ENCODE results near the gene STRIT1. TPM values are rescaled to one million over a fixed set of nuclear protein-coding genes. Genes with fewer than 3 reads are reported as not detected.

The STRIT1 gene
- polyA plus RNA-seq, 2 of the 4 experiments (the other 2 are of a cell fraction): not detected

GRCh38 chr3:155327871-155328270 lies 34.4 kb upstream of the STRIT1 start:
- no peak for ATAC-seq
- DNase-seq (ENCODE audit: low read depth in 1 of 2, low spot score in 1 of 2): no peak

GRCh38 chr3:155327430-155327829 lies 33.9 kb upstream of the STRIT1 start:
- CTCF ChIA-PET: no interaction called here
- DNase-seq (ENCODE audit: low read depth in 1 of 2, low spot score in 1 of 2): no peak
- FAIRE-seq: no peak

More at GRCh38 chr3:155327871-155328270, 34.4 kb upstream of the STRIT1 start:
- no peak overlapping the region for H3K27ac ChIP-seq
- H3K4me2 ChIP-seq: no peak overlapping the region
- no peak for FAIRE-seq
- H3K9me3 ChIP-seq: no peaks in the 10 kb centered on the region
- ChIA-PET POLR2A (no interaction called here), CTCF (no interaction called here)
- WGBS (ENCODE audit: missing lambda C conversion rate): 54% methylated on average over 2 of the region's 2 CpGs
- no peaks in the 10 kb centered on the region for H3K4me1 ChIP-seq
- H3K4me3 ChIP-seq: no peak overlapping the region
- TF ChIP-seq ZFP36 (IDR thresholded peaks at IDR 0.05; ENCODE audit: borderline replicate concordance, partially characterized antibody): no peak
- no peak for TF ChIP-seq SREBF2 (IDR thresholded peaks at IDR 0.05)
- no peak for TF ChIP-seq HOXB5 (CRISPR knock-in tag; IDR thresholded peaks at IDR 0.05)
- TF ChIP-seq ZNF302 (CRISPR knock-in tag; IDR thresholded peaks at IDR 0.05): no peak
- TF ChIP-seq RAD21 (conservative IDR thresholded peaks at IDR 0.05 in 1 of 2, IDR thresholded peaks at IDR 0.05 in 1 of 2): no peak
- TF ChIP-seq ELK1 (IDR thresholded peaks at IDR 0.05; ENCODE audit: low read depth, low read length): no peak
- TF ChIP-seq PHF8 (IDR thresholded peaks at IDR 0.05; ENCODE audit: borderline replicate concordance, low read depth): no peak
- TF ChIP-seq RNF2 (IDR thresholded peaks at IDR 0.05; ENCODE audit: borderline replicate concordance, low read depth): no peak
- no peak for TF ChIP-seq JUNB (IDR thresholded peaks at IDR 0.05)
- TF ChIP-seq MAZ (IDR thresholded peaks at IDR 0.05; ENCODE audit: borderline replicate concordance, low read depth, low read length): no peak
- TF ChIP-seq GATA3 (IDR thresholded peaks at IDR 0.05; ENCODE audit: borderline replicate concordance): no peak
- TF ChIP-seq CHD2 (IDR thresholded peaks at IDR 0.05; ENCODE audit: low read length, partially characterized antibody): no peak
- no peak for TF ChIP-seq CHD4 (IDR thresholded peaks at IDR 0.05; ENCODE audit: borderline replicate concordance)
- TF ChIP-seq MYC (IDR thresholded peaks at IDR 0.05; ENCODE audit: borderline replicate concordance, low read length): no peak

GRCh38 chr3:155326901-155327300 lies 33.4 kb upstream of the STRIT1 start:
- no peak overlapping the region for H3K27ac ChIP-seq
- WGBS (ENCODE audit: missing lambda C conversion rate): 54% methylated on average over 4 of the region's 4 CpGs
- TF ChIP-seq MAZ (IDR thresholded peaks at IDR 0.05; ENCODE audit: borderline replicate concordance, low read depth, low read length): no peak
- H3K4me2 ChIP-seq: no peak overlapping the region
- FAIRE-seq (no peak), DNase-seq (ENCODE audit: low read depth in 1 of 2, low spot score in 1 of 2) (no peak), ATAC-seq (no peak)
- ChIA-PET POLR2A (interaction anchor here (0.7 kb wide), 1 partner anchor 543 kb away, joined by 3 read pairs; no protein-coding TSS in a partner anchor), CTCF (interaction anchor here (0.6 kb wide), 1 partner anchor 56 kb away, joined by 3 read pairs; no protein-coding TSS in a partner anchor)
- no peaks in the 10 kb centered on the region for H3K9me3 ChIP-seq
- H3K4me3 ChIP-seq: no peak overlapping the region
- H3K4me1 ChIP-seq: no peaks in the 10 kb centered on the region

More at GRCh38 chr3:155327430-155327829, 33.9 kb upstream of the STRIT1 start:
- no peak overlapping the region for H3K27ac ChIP-seq
- H3K9me3 ChIP-seq: no peaks in the 10 kb centered on the region
- WGBS (ENCODE audit: missing lambda C conversion rate): 74% methylated on average over 1 of the region's 1 CpG
- H3K4me2 ChIP-seq: no peak overlapping the region
- POLR2A ChIA-PET: no interaction called here
- H3K4me3 ChIP-seq: no peak overlapping the region
- no peak for ATAC-seq
- TF ChIP-seq MAFK (IDR thresholded peaks at IDR 0.05; ENCODE audit: partially characterized antibody) (no peak), ZSCAN20 (CRISPR knock-in tag; IDR thresholded peaks at IDR 0.05) (no peak), CBX2 (IDR thresholded peaks at IDR 0.05; ENCODE audit: borderline replicate concordance, low read depth) (no peak), NR3C1 (IDR thresholded peaks at IDR 0.05) (no peak)
- no peaks in the 10 kb centered on the region for H3K4me1 ChIP-seq

- ChIA-PET POLR2A (no interaction called here), CTCF (interaction anchor here (0.6 kb wide), 1 partner anchor 56 kb away, joined by 3 read pairs; no protein-coding TSS in a partner anchor)
Measured at GRCh38 chr3:155326244-155326643, 32.8 kb upstream of the STRIT1 start.

More at GRCh38 chr3:155326244-155326643, 32.8 kb upstream of the STRIT1 start:
- no peak overlapping the region for H3K4me3 ChIP-seq
- 68% methylated on average over 5 of the region's 5 CpGs for WGBS (ENCODE audit: missing lambda C conversion rate)
- H3K9me3 ChIP-seq: no peaks in the 10 kb centered on the region
- H3K4me1 ChIP-seq: no peaks in the 10 kb centered on the region
- H3K27ac ChIP-seq: no peak overlapping the region
- DNase-seq (ENCODE audit: low read depth in 1 of 2, low spot score in 1 of 2) (no peak), FAIRE-seq (no peak), ATAC-seq (no peak)
- TF ChIP-seq POLR2AphosphoS2 (conservative IDR thresholded peaks at IDR 0.05; ENCODE audit: low read length) (no peak), REST (IDR thresholded peaks at IDR 0.05) (no peak), E2F6 (IDR thresholded peaks at IDR 0.05; ENCODE audit: borderline replicate concordance, low read depth) (no peak), NFE2L2 (conservative IDR thresholded peaks at IDR 0.05; ENCODE audit: low read length) (no peak), JUNB (IDR thresholded peaks at IDR 0.05) (no peak), NR3C1 (IDR thresholded peaks at IDR 0.05) (no peak), POLR2A (IDR thresholded peaks at IDR 0.05; ENCODE audit: low read length) (no peak)
- H3K4me2 ChIP-seq: no peak overlapping the region
